Measurements from ENCODE around the gene INSM2. TPM values are rescaled to one million over a fixed set of nuclear protein-coding genes. Genes with fewer than 3 reads are reported as not detected.

Gene INSM2
- total RNA-seq, 1 donor from 2014 or later = not detected

DNA sequence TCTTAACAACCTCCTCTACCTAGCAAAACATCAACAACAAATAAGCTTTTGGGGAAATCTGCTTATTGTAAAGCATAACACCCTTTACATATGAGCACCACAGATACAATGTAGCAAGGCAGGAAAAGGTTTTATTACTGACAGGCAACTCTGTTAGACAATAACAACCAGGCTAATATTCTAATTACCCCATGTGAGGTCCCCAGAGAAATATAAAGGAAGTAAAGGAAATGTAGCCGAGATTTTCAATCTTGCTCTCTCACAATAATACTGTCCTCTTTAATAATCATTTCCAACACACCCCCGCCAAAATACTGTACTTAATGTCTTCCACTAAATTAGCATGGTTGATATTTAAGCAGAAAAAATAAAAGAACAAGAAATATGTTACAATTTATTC lies 14.0 kb upstream of the INSM2 start:
- TF ChIP-seq, protein P1, sequence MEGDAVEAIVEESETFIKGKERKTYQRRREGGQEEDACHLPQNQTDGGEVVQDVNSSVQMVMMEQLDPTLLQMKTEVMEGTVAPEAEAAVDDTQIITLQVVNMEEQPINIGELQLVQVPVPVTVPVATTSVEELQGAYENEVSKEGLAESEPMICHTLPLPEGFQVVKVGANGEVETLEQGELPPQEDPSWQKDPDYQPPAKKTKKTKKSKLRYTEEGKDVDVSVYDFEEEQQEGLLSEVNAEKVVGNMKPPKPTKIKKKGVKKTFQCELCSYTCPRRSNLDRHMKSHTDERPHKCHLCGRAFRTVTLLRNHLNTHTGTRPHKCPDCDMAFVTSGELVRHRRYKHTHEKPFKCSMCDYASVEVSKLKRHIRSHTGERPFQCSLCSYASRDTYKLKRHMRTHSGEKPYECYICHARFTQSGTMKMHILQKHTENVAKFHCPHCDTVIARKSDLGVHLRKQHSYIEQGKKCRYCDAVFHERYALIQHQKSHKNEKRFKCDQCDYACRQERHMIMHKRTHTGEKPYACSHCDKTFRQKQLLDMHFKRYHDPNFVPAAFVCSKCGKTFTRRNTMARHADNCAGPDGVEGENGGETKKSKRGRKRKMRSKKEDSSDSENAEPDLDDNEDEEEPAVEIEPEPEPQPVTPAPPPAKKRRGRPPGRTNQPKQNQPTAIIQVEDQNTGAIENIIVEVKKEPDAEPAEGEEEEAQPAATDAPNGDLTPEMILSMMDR (IDR thresholded peaks at IDR 0.05; ENCODE audit: insufficient read depth, low read depth, low read length) = no peak
- TF ChIP-seq EZH2 (IDR thresholded peaks at IDR 0.05; ENCODE audit: insufficient read depth, low read length) = no peak
- DNase-seq (ENCODE audit: low read depth) (no peak), FAIRE-seq (no peak)
- Mint-ChIP-seq H3K36me3 (ENCODE audit: low read depth, unreplicated experiment) (no peaks in the 10 kb centered on the region), H3K4me3 (ENCODE audit: unreplicated experiment) (no peak overlapping the region), H3K4me1 (ENCODE audit: low read depth, unreplicated experiment) (no peaks in the 10 kb centered on the region), H3K27ac (ENCODE audit: unreplicated experiment) (no peak overlapping the region), H3K9me3 (ENCODE audit: unreplicated experiment) (no peaks in the 10 kb centered on the region), H3K27me3 (ENCODE audit: low read depth, unreplicated experiment) (peaks cover 1% of the 10 kb centered on the region)
- Histone ChIP-seq H3K27me3 (ENCODE audit: insufficient read depth, low read length) (no peaks in the 10 kb centered on the region), H3K4me2 (ENCODE audit: low read length) (no peak overlapping the region), H2AFZ (ENCODE audit: low read depth, low read length) (no peak overlapping the region), H3K9ac (ENCODE audit: low read length) (no peak overlapping the region), H3K27ac (ENCODE audit: low read depth, low read length) (no peak overlapping the region), H3K79me2 (ENCODE audit: insufficient read depth, low read length) (no peaks in the 10 kb centered on the region), H3K4me3 (ENCODE audit: insufficient read depth, low read depth, low read length) (no peak overlapping the region), H3K4me1 (ENCODE audit: insufficient read depth, low read length) (no peaks in the 10 kb centered on the region), H4K20me1 (ENCODE audit: insufficient read depth, low read length) (no peaks in the 10 kb centered on the region), H3K36me3 (ENCODE audit: insufficient read depth, low read length) (no peaks in the 10 kb centered on the region), H3K9me3 (ENCODE audit: insufficient read depth, low read depth, low read length) (no peaks in the 10 kb centered on the region)

DNA sequence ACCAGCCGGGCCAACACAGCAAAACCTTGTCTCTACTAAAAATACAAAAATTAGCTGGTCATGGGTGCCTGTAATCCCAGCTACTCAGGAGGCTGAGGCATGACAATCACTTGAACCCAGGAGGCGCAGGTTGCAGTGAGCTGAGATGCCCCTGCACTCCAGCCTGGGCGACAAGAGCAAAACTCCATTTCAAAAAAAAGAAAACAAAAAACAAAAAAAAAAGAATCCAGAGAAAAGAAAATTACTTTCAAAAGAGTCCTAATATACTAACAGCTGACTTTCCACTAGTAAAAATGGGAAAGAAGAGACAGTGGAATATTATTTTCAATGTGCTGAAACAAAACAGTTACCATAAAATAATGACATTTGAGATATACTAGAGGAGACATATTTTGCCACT lies 8.3 kb upstream of the INSM2 start:
- Mint-ChIP-seq H3K4me3 (ENCODE audit: unreplicated experiment) (no peak overlapping the region), H3K36me3 (ENCODE audit: low read depth, unreplicated experiment) (no peaks in the 10 kb centered on the region), H3K27me3 (ENCODE audit: low read depth, unreplicated experiment) (peaks cover 17% of the 10 kb centered on the region), H3K27ac (ENCODE audit: unreplicated experiment) (no peak overlapping the region), H3K4me1 (ENCODE audit: low read depth, unreplicated experiment) (no peaks in the 10 kb centered on the region), H3K9me3 (ENCODE audit: unreplicated experiment) (no peaks in the 10 kb centered on the region)
- H4K20me1 ChIP-seq (ENCODE audit: insufficient read depth, low read length) = no peaks in the 10 kb centered on the region
- H3K4me3 ChIP-seq (ENCODE audit: insufficient read depth, low read depth, low read length) = no peak overlapping the region
- H2AFZ ChIP-seq (ENCODE audit: low read depth, low read length) = no peak overlapping the region
- FAIRE-seq = no peak
- H3K9me3 ChIP-seq (ENCODE audit: insufficient read depth, low read depth, low read length) = no peaks in the 10 kb centered on the region
- H3K79me2 ChIP-seq (ENCODE audit: insufficient read depth, low read length) = no peaks in the 10 kb centered on the region
- no peak for TF ChIP-seq EZH2 (IDR thresholded peaks at IDR 0.05; ENCODE audit: insufficient read depth, low read length)
- TF ChIP-seq, protein P1 (IDR thresholded peaks at IDR 0.05; ENCODE audit: insufficient read depth, low read depth, low read length) = no peak
- peaks cover 19% of the 10 kb centered on the region for H3K27me3 ChIP-seq (ENCODE audit: insufficient read depth, low read length)
- H3K36me3 ChIP-seq (ENCODE audit: insufficient read depth, low read length) = no peaks in the 10 kb centered on the region
- DNase-seq (ENCODE audit: low read depth) = no peak
- no peak overlapping the region for H3K27ac ChIP-seq (ENCODE audit: low read depth, low read length)
- H3K4me1 ChIP-seq (ENCODE audit: insufficient read depth, low read length) = no peaks in the 10 kb centered on the region
- no peak overlapping the region for H3K4me2 ChIP-seq (ENCODE audit: low read length)
- H3K9ac ChIP-seq (ENCODE audit: low read length) = no peak overlapping the region

DNA sequence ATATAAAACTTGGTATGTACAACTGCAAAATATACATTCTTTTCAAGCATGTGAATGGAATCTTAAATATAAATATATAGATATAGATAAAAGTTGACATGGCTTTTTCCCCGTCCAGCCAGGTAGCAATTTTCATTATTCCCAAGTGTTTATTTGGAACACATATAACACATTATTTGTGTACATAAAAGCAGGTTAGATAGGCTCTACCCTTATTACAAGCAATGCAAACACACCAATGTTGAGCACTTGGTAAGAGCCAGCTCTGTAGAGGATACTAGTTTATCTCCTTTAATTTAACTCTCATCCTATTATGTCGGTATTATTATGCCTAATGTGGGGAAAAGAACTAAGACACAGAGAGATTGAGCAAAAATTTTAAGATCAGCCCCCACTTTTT lies 7.0 kb upstream of the INSM2 start:
- Mint-ChIP-seq H3K27me3 (ENCODE audit: low read depth, unreplicated experiment) (peaks cover 24% of the 10 kb centered on the region), H3K9me3 (ENCODE audit: unreplicated experiment) (no peaks in the 10 kb centered on the region), H3K4me1 (ENCODE audit: low read depth, unreplicated experiment) (no peaks in the 10 kb centered on the region), H3K4me3 (ENCODE audit: unreplicated experiment) (no peak overlapping the region), H3K36me3 (ENCODE audit: low read depth, unreplicated experiment) (no peaks in the 10 kb centered on the region), H3K27ac (ENCODE audit: unreplicated experiment) (no peak overlapping the region)
- H3K9me3 ChIP-seq (ENCODE audit: insufficient read depth, low read depth, low read length) = no peaks in the 10 kb centered on the region
- H2AFZ ChIP-seq (ENCODE audit: low read depth, low read length) = no peak overlapping the region
- DNase-seq (ENCODE audit: low read depth) = no peak
- no peaks in the 10 kb centered on the region for H3K4me1 ChIP-seq (ENCODE audit: insufficient read depth, low read length)
- H4K20me1 ChIP-seq (ENCODE audit: insufficient read depth, low read length) = no peaks in the 10 kb centered on the region
- TF ChIP-seq, protein P1 (IDR thresholded peaks at IDR 0.05; ENCODE audit: insufficient read depth, low read depth, low read length) = no peak
- no peak for TF ChIP-seq EZH2 (IDR thresholded peaks at IDR 0.05; ENCODE audit: insufficient read depth, low read length)
- H3K27me3 ChIP-seq (ENCODE audit: insufficient read depth, low read length) = peaks cover 29% of the 10 kb centered on the region
- FAIRE-seq = no peak
- H3K4me2 ChIP-seq (ENCODE audit: low read length) = no peak overlapping the region
- H3K4me3 ChIP-seq (ENCODE audit: insufficient read depth, low read depth, low read length) = no peak overlapping the region
- no peak overlapping the region for H3K9ac ChIP-seq (ENCODE audit: low read length)
- H3K36me3 ChIP-seq (ENCODE audit: insufficient read depth, low read length) = no peaks in the 10 kb centered on the region
- no peaks in the 10 kb centered on the region for H3K79me2 ChIP-seq (ENCODE audit: insufficient read depth, low read length)
- no peak overlapping the region for H3K27ac ChIP-seq (ENCODE audit: low read depth, low read length)
